ENCODE measurements around the gene IARS2.

- TF ChIP-seq CTCF (IDR thresholded peaks at IDR 0.05): no peak
- no peak for TF ChIP-seq EP300 (IDR thresholded peaks at IDR 0.05)
- TF ChIP-seq POLR2A (IDR thresholded peaks at IDR 0.05): no peak
Measured at GRCh38 chr1:220182111-220182510, 88.2 kb downstream of the IARS2 start.
